Natural killer cell (primary cell): Measurements from ENCODE around the gene LASP1. TPM values are rescaled to one million over a fixed set of nuclear protein-coding genes. Genes with fewer than 3 reads are reported as not detected.
A peak's percentile ranks its signal among the peaks of the same experiment; 100 is the strongest.

Experiments used
- ATAC-seq, 3 donors: fragments of 150-1000 bp in 2 of 3; fragments of 200-7000 bp in 1 of 3; cut with Tn5 transposase; 1 replicate in 1 of 3; 2 replicates in 2 of 3; pipeline ENCODE4 v1.10.0; 2021; ENCODE audit warnings: mild to moderate bottlenecking in 2 of 3, moderate library complexity in 2 of 3
- DNase-seq, 2 donors: peaks; one replicate each; pipeline versions ENCODE4 v3.0.0 to v3.0.0-alpha.2; 2013 to 2021; ENCODE audit warnings: mixed read lengths in 1 of 2
- H3K27ac ChIP-seq: one replicate; pipeline ENCODE4 v1.5.1; 2013; ENCODE audit warnings: mild to moderate bottlenecking, low read length
- H3K27me3 ChIP-seq: one replicate; pipeline ENCODE4 v1.6.1; 2013; ENCODE audit warnings: low read length; ENCODE audit not compliant: control insufficient read depth, insufficient read depth
- H3K36me3 ChIP-seq: one replicate; pipeline ENCODE4 v1.6.1; 2013; ENCODE audit warnings: low read length; ENCODE audit not compliant: control insufficient read depth, insufficient read depth
- H3K4me1 ChIP-seq: one replicate; pipeline ENCODE4 v1.6.1; 2013; ENCODE audit warnings: low read length; ENCODE audit not compliant: control insufficient read depth, insufficient read depth
- H3K4me3 ChIP-seq: one replicate; pipeline ENCODE4 v1.5.1; 2013; ENCODE audit warnings: low read length
- H3K9me3 ChIP-seq: one replicate; pipeline ENCODE4 v1.6.1; 2013; ENCODE audit warnings: low read length; ENCODE audit not compliant: control insufficient read depth, insufficient read depth
- H3K27ac Mint-ChIP-seq, 2 donors: one replicate each; pipeline ENCODE4 v1.8.0; 2022; ENCODE audit warnings: mild to moderate bottlenecking in 2 of 2, mixed read lengths in 2 of 2, moderate library complexity in 1 of 2
- H3K27me3 Mint-ChIP-seq, 2 donors: one replicate each; pipeline ENCODE4 v1.8.0; 2022; ENCODE audit warnings: low read depth in 2 of 2, mixed read lengths in 2 of 2
- H3K36me3 Mint-ChIP-seq: one replicate; pipeline ENCODE4 v1.8.0; 2022; ENCODE audit warnings: mixed read lengths
- H3K4me1 Mint-ChIP-seq, 2 donors: one replicate each; pipeline ENCODE4 v1.8.0; 2022; ENCODE audit warnings: mixed read lengths in 2 of 2
- H3K4me3 Mint-ChIP-seq: one replicate; pipeline ENCODE4 v1.8.0; 2022; ENCODE audit warnings: mild to moderate bottlenecking, moderate library complexity, mixed read lengths
- H3K9me3 Mint-ChIP-seq, 2 donors: one replicate each; pipeline ENCODE4 v1.8.0; 2022; ENCODE audit warnings: mixed read lengths in 2 of 2
- CTCF ChIP-seq: fragments of 200-600 bp; IDR thresholded peaks from one replicate; pipeline ENCODE4 v1.8.0; 2022; ENCODE audit warnings: antibody characterized with exemption
- WGBS: methylation state at CpG from one replicate; pipeline ENCODE4 v1.1.7; 2013; ENCODE audit warnings: missing lambda C conversion rate; ENCODE audit not compliant: insufficient coverage; 5-methylcytosine and 5-hydroxymethylcytosine counted together
- intact Hi-C: fragments of 100-400 bp; cut with micrococcal nuclease; formaldehyde crosslinking; loops from one replicate; pipeline ENCODE4 v1.14.2; 2022
- total RNA-seq, 4 donors: library from RNA; stranded (reverse); fragments of 120-200 nt in 1 of 4; gene quantifications; one replicate each; pipeline versions ENCODE4 v1.2.3 to v1.2.4, GENCODE V29; 2013 to 2022

LASP1 gene
- total RNA-seq, 3 donors from 2014 or later (not counting 1 experiment from before 2014, with no cell fraction given): 293 to 363 (median 340) TPM

GRCh38 chr17:38888842-38889241 lies 19.0 kb downstream of the LASP1 start:
- Histone ChIP-seq H3K4me1 (peaks cover 98% of the 10 kb centered on the region), H3K36me3 (peaks cover 64% of the 10 kb centered on the region), H3K27me3 (no peaks in the 10 kb centered on the region), H3K4me3 (no peak overlapping the region), H3K27ac (no peak overlapping the region), H3K9me3 (no peaks in the 10 kb centered on the region)
- 91% methylated on average over 9 of the region's 9 CpGs for WGBS
- TF ChIP-seq CTCF: no peak
- intact Hi-C loops: loop anchor here (2.0 kb wide), 1 partner anchor 18 kb away; the partner anchor contains the start of gene LASP1
- DNase-seq (no peak), ATAC-seq (no peak)
- peak overlapping the region; percentile 90 to 91 for H3K27ac Mint-ChIP-seq
- peaks cover 86 to 89% of the 10 kb centered on the region in 2 donors for H3K4me1 Mint-ChIP-seq
- no peaks in the 10 kb centered on the region for H3K9me3 Mint-ChIP-seq
- H3K27me3 Mint-ChIP-seq: no peaks in the 10 kb centered on the region
- no peak overlapping the region for H3K4me3 Mint-ChIP-seq
- H3K36me3 Mint-ChIP-seq: no peaks in the 10 kb centered on the region

- Mint-ChIP-seq H3K27me3 (no peaks in the 10 kb centered on the region), H3K27ac (peak overlapping the region; percentile 90 to 92), H3K4me3 (peak overlapping the region; percentile 39), H3K9me3 (no peaks in the 10 kb centered on the region), H3K4me1 (peaks cover 91 to 93% of the 10 kb centered on the region in 2 donors), H3K36me3 (no peaks in the 10 kb centered on the region)
- H3K9me3 ChIP-seq: no peaks in the 10 kb centered on the region
- intact Hi-C loops: loop anchor here (2.0 kb wide), 1 partner anchor 19 kb away; the partner anchor contains the start of gene LASP1
- peaks cover 67% of the 10 kb centered on the region for H3K36me3 ChIP-seq
- no peak for TF ChIP-seq CTCF
- H3K27ac ChIP-seq: peak overlapping the region; percentile 40
- no peaks in the 10 kb centered on the region for H3K27me3 ChIP-seq
- no peak overlapping the region for H3K4me3 ChIP-seq
- ATAC-seq (no peak), DNase-seq (no peak)
- H3K4me1 ChIP-seq: peaks cover 98% of the 10 kb centered on the region
- 75% methylated on average over 12 of the region's 12 CpGs for WGBS
Observed at GRCh38 chr17:38889745-38890409, 20.0 kb downstream of the LASP1 start.

GRCh38 chr17:38890410-38890746 lies 20.5 kb downstream of the LASP1 start:
- H3K27ac Mint-ChIP-seq: peak overlapping the region; percentile 90 to 92
- no peaks in the 10 kb centered on the region for H3K9me3 Mint-ChIP-seq
- ATAC-seq (no peak), DNase-seq (peak in 1 of 2 donors; percentile 55)
- no peaks in the 10 kb centered on the region for H3K9me3 ChIP-seq
- peak overlapping the region; percentile 31 for H3K4me3 Mint-ChIP-seq
- no peak overlapping the region for H3K4me3 ChIP-seq
- H3K27me3 ChIP-seq: no peaks in the 10 kb centered on the region
- WGBS: 62% methylated on average over 6 of the region's 8 CpGs
- no peaks in the 10 kb centered on the region for H3K36me3 Mint-ChIP-seq
- H3K27me3 Mint-ChIP-seq: no peaks in the 10 kb centered on the region
- peaks cover 88 to 89% of the 10 kb centered on the region in 2 donors for H3K4me1 Mint-ChIP-seq
- peaks cover 62% of the 10 kb centered on the region for H3K36me3 ChIP-seq
- intact Hi-C loops: no loop called here
- TF ChIP-seq CTCF: no peak
- H3K4me1 ChIP-seq: peaks cover 97% of the 10 kb centered on the region
- H3K27ac ChIP-seq: peak overlapping the region; percentile 40

- H3K36me3 Mint-ChIP-seq: no peaks in the 10 kb centered on the region
- Histone ChIP-seq H3K36me3 (peaks cover 67% of the 10 kb centered on the region), H3K4me3 (no peak overlapping the region), H3K4me1 (peaks cover 97% of the 10 kb centered on the region), H3K9me3 (no peaks in the 10 kb centered on the region), H3K27ac (peak overlapping the region; percentile 40), H3K27me3 (no peaks in the 10 kb centered on the region)
- peaks cover 82 to 87% of the 10 kb centered on the region in 2 donors for H3K4me1 Mint-ChIP-seq
- WGBS: 54% methylated on average over 8 of the region's 8 CpGs
- no peak for ATAC-seq
- H3K4me3 Mint-ChIP-seq: peak overlapping the region; percentile 70
- peak overlapping the region; percentile 90 to 92 for H3K27ac Mint-ChIP-seq
- H3K9me3 Mint-ChIP-seq: no peaks in the 10 kb centered on the region
- intact Hi-C loops: no loop called here
- H3K27me3 Mint-ChIP-seq: no peaks in the 10 kb centered on the region
- DNase-seq: peak in 1 of 2 donors; percentile 64
- TF ChIP-seq CTCF: no peak
Observed at GRCh38 chr17:38891441-38891840, 21.6 kb downstream of the LASP1 start.
